Endothelial cell of umbilical vein (primary cell): ENCODE measurements around the gene NFATC4. TPM values are rescaled to one million over a fixed set of nuclear protein-coding genes. Genes with fewer than 3 reads are reported as not detected.
A peak's percentile ranks its signal among the peaks of the same experiment; 100 is the strongest.

Experiments
- Bru-seq: library from RNA; stranded (reverse); fragments of 400-500 nt; gene quantifications from one replicate; lab custom pipeline; 2021; lab: Mats Ljungman, UMichigan
- BruChase-seq, 2 experiments: library from RNA; stranded (reverse); fragments of 400-500 nt; gene quantifications; one replicate each; lab custom pipeline; 2021; lab: Mats Ljungman, UMichigan
- BruUV-seq: library from RNA; stranded (reverse); fragments of 400-500 nt; replicated peaks from 2 replicates; lab custom pipeline; 2021; lab: Mats Ljungman, UMichigan
- CTCF ChIA-PET: fragments of 300-600, 350-600 bp; sonication (Branson Sonifier 250); formaldehyde crosslinking; loops from one replicate; lab custom pipeline; 2021; ENCODE audit warnings: antibody characterized with exemption, inconsistent platforms; lab: Charles Lee
- POLR2A ChIA-PET: fragments of 300-600, 350-600 bp; sonication (Branson Sonifier 250); formaldehyde crosslinking; loops from one replicate; lab custom pipeline; 2021; ENCODE audit warnings: antibody characterized with exemption, inconsistent platforms; lab: Charles Lee
- DNase-seq: peaks from one replicate; pipeline ENCODE4 v3.0.0-alpha.2; 2011; ENCODE audit warnings: low read depth, low spot score
- FAIRE-seq: peaks from 2 replicates; lab custom pipeline; 2011; peaks lifted over from hg19 to GRCh38; lab: Jason Lieb, UNC
- H2AFZ ChIP-seq: 2 replicates; pipeline ENCODE4 v1.6.0; 2012; ENCODE audit warnings: low read depth, low read length, control low read depth, inconsistent platforms
- H3K27ac ChIP-seq: 2 replicates; pipeline ENCODE4 v1.5.1; 2011; ENCODE audit warnings: low read depth, mild to moderate bottlenecking, control low read depth, low read length, moderate library complexity; ENCODE audit not compliant: insufficient read depth
- H3K27me3 ChIP-seq, 2 experiments: 2 replicates each; pipeline versions ENCODE4 v1.6.0 to v1.6.1; 2011; ENCODE audit warnings: low read length in 2 of 2, mixed read lengths in 1 of 2; ENCODE audit not compliant: control insufficient read depth in 2 of 2, insufficient read depth in 2 of 2
- H3K36me3 ChIP-seq, 2 experiments: 2 replicates in 1 of 2; 3 replicates in 1 of 2; pipeline ENCODE4 v1.5.1; 2011; ENCODE audit warnings: low read length in 2 of 2, mild to moderate bottlenecking in 1 of 2, moderate library complexity in 1 of 2; ENCODE audit not compliant: control insufficient read depth in 2 of 2, insufficient read depth in 2 of 2; ENCODE audit errors: extremely low read depth in 1 of 2
- H3K4me1 ChIP-seq: 3 replicates; pipeline ENCODE4 v1.5.1; 2011; ENCODE audit warnings: mild to moderate bottlenecking, low read length; ENCODE audit not compliant: control insufficient read depth, insufficient read depth; ENCODE audit errors: extremely low read depth
- H3K4me2 ChIP-seq: 2 replicates; pipeline ENCODE4 v1.6.1; 2011; ENCODE audit warnings: low read length, control low read depth, mixed read lengths; ENCODE audit not compliant: insufficient read depth
- H3K4me3 ChIP-seq, 3 experiments: fragments of 200-600 bp in 1 of 3; sonication (generic), shearing (Covaris generic) in 1 of 3; replicated peaks in 1 of 3; 2 replicates each; pipeline ENCODE4 v1.5.1; 2011 to 2016; ENCODE audit warnings: control low read depth in 3 of 3, low read length in 3 of 3, mild to moderate bottlenecking in 2 of 3, inconsistent platforms in 1 of 3, low read depth in 1 of 3, moderate library complexity in 1 of 3; ENCODE audit not compliant: insufficient read depth in 1 of 3
- H3K79me2 ChIP-seq: 2 replicates; pipeline ENCODE4 v1.6.0; 2012; ENCODE audit warnings: low read length, inconsistent platforms; ENCODE audit not compliant: control insufficient read depth, insufficient read depth
- H3K9ac ChIP-seq: replicated peaks from 2 replicates; pipeline ENCODE3; 2011; ENCODE audit warnings: low read length, control low read depth; ENCODE audit not compliant: insufficient read depth; ENCODE audit errors: extremely low read depth
- H3K9me1 ChIP-seq: replicated peaks from 3 replicates; pipeline ENCODE4 v1.6.0; 2011; ENCODE audit warnings: mild to moderate bottlenecking, low read length; ENCODE audit not compliant: control insufficient read depth, insufficient read depth; ENCODE audit errors: extremely low read depth
- H3K9me3 ChIP-seq: replicated peaks from 2 replicates; pipeline ENCODE4 v1.5.1; 2012; ENCODE audit warnings: low read length, inconsistent platforms; ENCODE audit not compliant: control insufficient read depth, insufficient read depth
- H4K20me1 ChIP-seq: replicated peaks from 2 replicates; pipeline ENCODE3; 2011; ENCODE audit warnings: mild to moderate bottlenecking, low read length; ENCODE audit not compliant: control insufficient read depth, insufficient read depth; ENCODE audit errors: extremely low read depth
- CTCF ChIP-seq, 2 donors: IDR thresholded peaks; 1 replicate in 1 of 2; 2 replicates in 1 of 2; pipeline ENCODE4 v1.5.1; 2011; ENCODE audit warnings: low read length in 2 of 2, mild to moderate bottlenecking in 2 of 2, moderate library complexity in 2 of 2, control low read depth in 1 of 2, inconsistent platforms in 1 of 2, low read depth in 1 of 2; ENCODE audit not compliant: insufficient read depth in 1 of 2; ENCODE audit errors: extremely low read depth in 1 of 2
- EZH2 ChIP-seq: IDR thresholded peaks from 2 replicates; pipeline ENCODE4 v1.6.1; 2012; ENCODE audit warnings: borderline replicate concordance, low read depth, mild to moderate bottlenecking, moderate library complexity, low read length, inconsistent platforms; ENCODE audit not compliant: severe bottlenecking
- FOS ChIP-seq: IDR thresholded peaks from 2 replicates; pipeline ENCODE4 v1.6.1; 2011; ENCODE audit warnings: mild to moderate bottlenecking, low read length, moderate library complexity, borderline replicate concordance; ENCODE audit not compliant: insufficient read depth
- GATA2 ChIP-seq: IDR thresholded peaks from 2 replicates; pipeline ENCODE4 v1.7.0; 2011; ENCODE audit warnings: low read depth, mild to moderate bottlenecking, moderate library complexity, mixed read lengths, low read length; ENCODE audit not compliant: insufficient read length, insufficient read depth
- JUN ChIP-seq: IDR thresholded peaks from 2 replicates; pipeline ENCODE4 v1.6.1; 2011; ENCODE audit warnings: borderline replicate concordance, low read depth; ENCODE audit not compliant: insufficient read length, insufficient read depth
- MAX ChIP-seq: IDR thresholded peaks from 2 replicates; pipeline ENCODE4 v1.6.1; 2011; ENCODE audit not compliant: insufficient read depth, insufficient read length
- MYC ChIP-seq: IDR thresholded peaks from one replicate; pipeline ENCODE4 v1.6.1; 2011; ENCODE audit warnings: mild to moderate bottlenecking, low read depth, low read length
- POLR2A ChIP-seq: IDR thresholded peaks from 2 replicates; pipeline ENCODE4 v1.6.1; 2012; ENCODE audit warnings: low read depth, mild to moderate bottlenecking, control low read depth, low read length
- POLR2AphosphoS5 ChIP-seq: IDR thresholded peaks from 2 replicates; pipeline ENCODE4 v1.6.1; 2012; ENCODE audit warnings: low read depth, mild to moderate bottlenecking, control low read depth, low read length, moderate library complexity; ENCODE audit not compliant: insufficient read depth
- dilution Hi-C: fragments of 300-500 bp; cut with MboI; formaldehyde crosslinking; loops from one replicate; pipeline ENCODE4 v1.15.0; 2019; ENCODE audit warnings: low sequenced_read_pairs; ENCODE audit not compliant: extremely low pct_ligation_motif_present
- intact Hi-C: fragments of 100-400 bp; cut with micrococcal nuclease; formaldehyde crosslinking; loops from one replicate; pipeline ENCODE4 v1.10.0; 2022
- long read RNA-seq: library from polyadenylated mRNA; stranded (forward); transcript quantifications from one replicate; pipeline ENCODE4 v2.0.0, GENCODE V29; 2021
- polyA minus RNA-seq, 3 experiments: library from RNA; depleted of rRNA, polyadenylated mRNA; stranded (reverse); fragments of >200 nt; gene quantifications; 1 replicate in 1 of 3; 2 replicates in 2 of 3; pipeline ENCODE4 v1.2.3, GENCODE V29; 2011
- polyA plus RNA-seq, 4 experiments: library from polyadenylated mRNA; depleted of rRNA in 3 of 4; stranded (reverse) in 3 of 4; unstranded in 1 of 4; fragments of >200 nt; gene quantifications; 2 replicates each; pipeline versions ENCODE4 v1.2.1 to v1.2.3, GENCODE V29; 2011 to 2012; ENCODE audit warnings: missing spikeins in 1 of 4
- total RNA-seq: library from RNA; stranded (reverse); gene quantifications from 2 replicates; pipeline ENCODE4 v1.2.3, GENCODE V29; 2021

NFATC4 gene
- 88.1 and 88.5 TPM in 2 replicates for total RNA-seq
- polyA plus RNA-seq, result 79.5 and 94.8 TPM in 2 replicates
- polyA plus RNA-seq (2011; cell fraction: cytosol; rRNA removed), result 30.9 and 43.0 TPM in 2 replicates
- polyA plus RNA-seq (2011; cell fraction: nucleus; rRNA removed), result 378 and 485 TPM in 2 replicates
- 37.3 and 52.7 TPM in 2 replicates for polyA plus RNA-seq (2012)
- polyA minus RNA-seq, result 51.3 and 57.5 TPM in 2 replicates
- polyA minus RNA-seq (2011; cell fraction: cytosol; rRNA and poly(A)+ RNA removed), result not detected
- polyA minus RNA-seq (2011; cell fraction: nucleus; rRNA and poly(A)+ RNA removed), result 44.2 and 56.3 TPM in 2 replicates
- Bru-seq, nascent RNA, result percentile 50 among the genes with signal in this experiment
- percentile 75 among the genes with signal in this experiment for BruChase-seq, experiment 1, labeled RNA remaining after a 6-hour chase
- percentile 65 among the genes with signal in this experiment for BruChase-seq, experiment 2, labeled RNA remaining after a 2-hour chase
- long read RNA-seq, full-length matches to known transcripts, result 8 of 43 reads
- long read RNA-seq, partial matches to known transcripts, result 14 of 43 reads
- long read RNA-seq, other reads (novel, unspliced or antisense), result 21 of 43 reads

- Histone ChIP-seq H2AFZ (peak within 1 kb of the TSS; percentile 76), H4K20me1 (no peaks in the 10 kb centered on the region), H3K4me2 (peak within 1 kb of the TSS; percentile 84), H3K9me3 (no peaks in the 10 kb centered on the region), H3K9ac (peak within 1 kb of the TSS; percentile 90), H3K4me1 (peaks cover 27% of the 10 kb centered on the region), H3K27ac (peak within 1 kb of the TSS; percentile 90), H3K79me2 (peaks cover 10% of the 10 kb centered on the region), H3K27me3 (no peaks in the 10 kb centered on the region), H3K9me1 (no peaks in the 10 kb centered on the region), H3K36me3 (peaks cover 4 to 7% of the 10 kb centered on the region in 2 experiments), H3K4me3 (peak within 1 kb of the TSS; percentile 60 to 96 (median 89))
- dilution Hi-C loops, result no loop called here
- intact Hi-C loops, result loop anchor here (2.0 to 5.0 kb wide), 2 partner anchors 125 to 220 kb away; partner anchors contain the start of genes PSME2, RNF31 and TINF2
- CTCF ChIA-PET, result interaction anchor here (1.4 to 5.5 kb wide), 5 partner anchors 34 to 69 kb away, joined by 3 to 44 read pairs (median 4); partner anchors contain the start of genes ADCY4 and CIDEB
- DNase-seq (peak; percentile 88), FAIRE-seq (no peak)
- TF ChIP-seq JUN, result no peak
- TF ChIP-seq POLR2AphosphoS5, result no peak
- TF ChIP-seq EZH2, result no peak
- no peak for TF ChIP-seq MYC
- TF ChIP-seq MAX, result no peak
- no peak for TF ChIP-seq GATA2
- no peak for TF ChIP-seq CTCF (IDR thresholded peaks at IDR 0.05; ENCODE audit: extremely low read depth in 1 of 2, insufficient read depth in 1 of 2, low read depth in 1 of 2, low read length in 2 of 2)
- no peak for TF ChIP-seq POLR2A
- TF ChIP-seq FOS, result no peak
- POLR2A ChIA-PET, result no interaction called here
- BruUV-seq, result no TSS peak
Measured at GRCh38 chr14:24367514-24368211, at the start of gene NFATC4. Gene NFATC4, plus strand, starts transcription at chr14:24368184. Its CDS starts 157 bp downstream, at chr14:24368341.
